ENCODE data around the gene PCK1. TPM values are rescaled to one million over a fixed set of nuclear protein-coding genes. Genes with fewer than 3 reads are reported as not detected.

PCK1 gene
- total RNA-seq, 3 donors from 2014 or later, result 27.2 to 252 (median 29.3) TPM

DNA sequence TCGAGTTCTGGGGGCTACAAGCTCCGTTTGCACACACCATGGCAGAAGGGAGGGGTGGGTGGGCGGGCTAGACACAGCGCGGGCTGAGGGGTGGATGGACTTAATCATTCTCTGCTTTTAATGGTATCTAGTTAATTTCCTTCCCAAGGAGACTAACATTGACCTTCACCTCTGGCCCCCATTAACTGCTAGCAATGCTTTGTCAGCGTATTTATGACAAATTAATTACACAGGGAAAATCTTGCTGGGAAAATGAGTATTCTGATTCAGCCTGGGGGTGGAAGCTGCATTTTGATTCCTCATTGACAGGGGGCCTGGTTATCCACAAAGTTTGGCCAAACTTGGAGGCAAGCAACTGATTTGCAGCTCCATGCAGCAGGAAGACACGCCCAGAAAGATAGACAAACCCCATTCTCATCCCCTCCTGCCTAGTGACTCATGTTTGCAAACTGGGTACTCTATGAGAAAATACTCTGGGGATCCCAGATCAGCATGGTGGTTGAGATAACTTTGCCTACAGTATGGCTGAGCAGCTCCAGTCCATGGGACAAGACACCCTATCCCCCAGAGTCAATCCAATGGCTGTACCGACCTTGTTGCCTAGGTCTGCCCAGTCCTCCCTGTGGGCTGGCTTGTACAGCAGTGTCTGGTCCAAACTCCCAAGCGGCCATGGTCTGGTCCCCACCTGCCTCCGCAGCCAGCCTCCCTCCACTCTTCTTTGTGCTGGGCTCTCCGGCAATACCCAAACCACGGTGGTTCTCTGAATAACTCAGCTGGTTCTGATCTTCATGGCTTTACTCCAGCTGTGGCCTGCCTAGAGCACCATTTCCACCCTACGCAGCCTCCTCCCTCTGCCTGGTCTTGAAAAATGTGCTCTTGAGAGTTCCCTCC lies 39.7 kb downstream of the PCK1 start:
- H3K4me1 ChIP-seq, result no peaks in the 10 kb centered on the region
- TF ChIP-seq POLR2A (IDR thresholded peaks at IDR 0.05) (no peak), POLR2AphosphoS5 (IDR thresholded peaks at IDR 0.05) (no peak)
- TF ChIP-seq, protein P1, sequence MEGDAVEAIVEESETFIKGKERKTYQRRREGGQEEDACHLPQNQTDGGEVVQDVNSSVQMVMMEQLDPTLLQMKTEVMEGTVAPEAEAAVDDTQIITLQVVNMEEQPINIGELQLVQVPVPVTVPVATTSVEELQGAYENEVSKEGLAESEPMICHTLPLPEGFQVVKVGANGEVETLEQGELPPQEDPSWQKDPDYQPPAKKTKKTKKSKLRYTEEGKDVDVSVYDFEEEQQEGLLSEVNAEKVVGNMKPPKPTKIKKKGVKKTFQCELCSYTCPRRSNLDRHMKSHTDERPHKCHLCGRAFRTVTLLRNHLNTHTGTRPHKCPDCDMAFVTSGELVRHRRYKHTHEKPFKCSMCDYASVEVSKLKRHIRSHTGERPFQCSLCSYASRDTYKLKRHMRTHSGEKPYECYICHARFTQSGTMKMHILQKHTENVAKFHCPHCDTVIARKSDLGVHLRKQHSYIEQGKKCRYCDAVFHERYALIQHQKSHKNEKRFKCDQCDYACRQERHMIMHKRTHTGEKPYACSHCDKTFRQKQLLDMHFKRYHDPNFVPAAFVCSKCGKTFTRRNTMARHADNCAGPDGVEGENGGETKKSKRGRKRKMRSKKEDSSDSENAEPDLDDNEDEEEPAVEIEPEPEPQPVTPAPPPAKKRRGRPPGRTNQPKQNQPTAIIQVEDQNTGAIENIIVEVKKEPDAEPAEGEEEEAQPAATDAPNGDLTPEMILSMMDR (IDR thresholded peaks at IDR 0.05), result no peak
- H3K27ac ChIP-seq, result no peak overlapping the region
- H3K9me3 ChIP-seq, result no peaks in the 10 kb centered on the region
- H3K36me3 ChIP-seq, result no peaks in the 10 kb centered on the region
- H3K27me3 ChIP-seq, result no peaks in the 10 kb centered on the region
- intact Hi-C loops (cut with DNase I; ENCODE audit: low total_unique reads), result no loop called here
- H3K4me3 ChIP-seq, result no peak overlapping the region
- no peak for DNase-seq (ENCODE audit: low spot score in 2 of 2)

GRCh38 chr20:57601211-57601570 lies 40.3 kb downstream of the PCK1 start:
- DNase-seq (ENCODE audit: low spot score in 2 of 2), result no peak
- Histone ChIP-seq H3K27me3 (no peaks in the 10 kb centered on the region), H3K36me3 (no peaks in the 10 kb centered on the region), H3K27ac (no peak overlapping the region), H3K4me1 (no peaks in the 10 kb centered on the region), H3K9me3 (no peaks in the 10 kb centered on the region), H3K4me3 (no peak overlapping the region)
- TF ChIP-seq POLR2A (IDR thresholded peaks at IDR 0.05) (no peak), POLR2AphosphoS5 (IDR thresholded peaks at IDR 0.05) (no peak)
- TF ChIP-seq, protein P1 (IDR thresholded peaks at IDR 0.05), result no peak
- intact Hi-C loops (cut with DNase I; ENCODE audit: low total_unique reads), result no loop called here

GRCh38 chr20:57601737-57602136 lies 40.8 kb downstream of the PCK1 start:
- Histone ChIP-seq H3K27me3 (no peaks in the 10 kb centered on the region), H3K36me3 (no peaks in the 10 kb centered on the region), H3K27ac (no peak overlapping the region), H3K4me3 (no peak overlapping the region), H3K4me1 (no peaks in the 10 kb centered on the region), H3K9me3 (no peaks in the 10 kb centered on the region)
- TF ChIP-seq POLR2AphosphoS5 (IDR thresholded peaks at IDR 0.05), result no peak
- TF ChIP-seq POLR2A (IDR thresholded peaks at IDR 0.05), result no peak
- TF ChIP-seq, protein P1 (IDR thresholded peaks at IDR 0.05), result no peak
- intact Hi-C loops (cut with DNase I; ENCODE audit: low total_unique reads), result no loop called here
- DNase-seq (ENCODE audit: low spot score in 2 of 2), result no peak

- intact Hi-C loops (cut with DNase I; ENCODE audit: low total_unique reads), result no loop called here
- DNase-seq (ENCODE audit: low spot score in 2 of 2), result no peak
- TF ChIP-seq POLR2AphosphoS5 (IDR thresholded peaks at IDR 0.05) (no peak), POLR2A (IDR thresholded peaks at IDR 0.05) (no peak)
- TF ChIP-seq, protein P1 (IDR thresholded peaks at IDR 0.05), result no peak
Observed at GRCh38 chr20:57603120-57603519, 42.2 kb downstream of the PCK1 start.

DNA sequence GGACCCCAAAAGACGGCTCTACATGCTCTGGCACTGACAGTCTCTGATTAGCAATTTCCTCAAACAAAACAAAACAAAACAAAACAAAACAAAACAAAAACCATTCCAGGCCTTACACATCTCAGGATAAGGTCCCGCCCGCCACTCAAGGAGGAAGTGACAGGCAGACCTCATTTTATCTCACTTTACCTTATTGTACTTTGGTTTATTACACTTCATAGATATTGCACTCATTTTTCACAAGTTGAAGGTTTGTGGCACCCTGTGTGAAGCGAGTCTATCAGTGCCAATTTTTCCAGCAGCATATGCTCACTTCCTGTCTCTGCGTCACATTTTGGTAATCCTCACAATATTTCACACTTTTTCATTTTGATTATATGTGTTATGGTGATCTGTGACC lies 44.1 kb downstream of the PCK1 start:
- no peaks in the 10 kb centered on the region for H3K36me3 ChIP-seq
- TF ChIP-seq, protein P1 (IDR thresholded peaks at IDR 0.05), result no peak
- TF ChIP-seq POLR2A (IDR thresholded peaks at IDR 0.05) (no peak), POLR2AphosphoS5 (IDR thresholded peaks at IDR 0.05) (no peak)
- DNase-seq (ENCODE audit: low spot score in 2 of 2), result no peak
- H3K4me3 ChIP-seq, result no peak overlapping the region
- intact Hi-C loops (cut with DNase I; ENCODE audit: low total_unique reads), result no loop called here
- no peak overlapping the region for H3K27ac ChIP-seq
- H3K9me3 ChIP-seq, result no peaks in the 10 kb centered on the region
- H3K4me1 ChIP-seq, result no peaks in the 10 kb centered on the region
- H3K27me3 ChIP-seq, result no peaks in the 10 kb centered on the region

More at GRCh38 chr20:57603120-57603519, 42.2 kb downstream of the PCK1 start:
- no peaks in the 10 kb centered on the region for H3K36me3 ChIP-seq
- H3K4me1 ChIP-seq, result no peaks in the 10 kb centered on the region
- no peaks in the 10 kb centered on the region for H3K27me3 ChIP-seq
- no peak overlapping the region for H3K4me3 ChIP-seq
- no peak overlapping the region for H3K27ac ChIP-seq
- H3K9me3 ChIP-seq, result no peaks in the 10 kb centered on the region

Data from breast epithelium (tissue), 4 donors.